Endothelial cell (in vitro differentiated cells): ENCODE data around the gene IL21R. TPM values are rescaled to one million over a fixed set of nuclear protein-coding genes. Genes with fewer than 3 reads are reported as not detected.
A peak's percentile ranks its signal among the peaks of the same experiment; 100 is the strongest.
"Not testable (repeated sequence)": the region's sequence is repeated elsewhere in the genome, so short reads cannot be mapped to it uniquely, and the experiment has no call there.

ENCODE experiments used
- DNase-seq: peaks from one replicate; pipeline ENCODE4 v3.0.0; 2021; ENCODE audit warnings: low spot score
- H3K27ac Mint-ChIP-seq: one replicate; pipeline ENCODE4 v1.8.0; 2021; ENCODE audit warnings: mixed read lengths, inconsistent platforms; ENCODE audit not compliant: unreplicated experiment
- H3K27me3 Mint-ChIP-seq: one replicate; pipeline ENCODE4 v1.8.0; 2021; ENCODE audit warnings: mild to moderate bottlenecking, moderate library complexity, mixed read lengths, inconsistent platforms; ENCODE audit not compliant: unreplicated experiment
- H3K36me3 Mint-ChIP-seq: one replicate; pipeline ENCODE4 v1.8.0; 2021; ENCODE audit warnings: mild to moderate bottlenecking, low read depth, mixed read lengths, inconsistent platforms; ENCODE audit not compliant: unreplicated experiment
- H3K4me1 Mint-ChIP-seq: one replicate; pipeline ENCODE4 v1.8.0; 2021; ENCODE audit warnings: mild to moderate bottlenecking, mixed read lengths, inconsistent platforms; ENCODE audit not compliant: unreplicated experiment
- H3K4me3 Mint-ChIP-seq: one replicate; pipeline ENCODE4 v1.8.0; 2021; ENCODE audit warnings: mild to moderate bottlenecking, mixed read lengths, inconsistent platforms; ENCODE audit not compliant: unreplicated experiment
- H3K9me3 Mint-ChIP-seq: one replicate; pipeline ENCODE4 v1.8.0; 2021; ENCODE audit warnings: mixed read lengths, inconsistent platforms; ENCODE audit not compliant: unreplicated experiment
- CTCF ChIP-seq: fragments of 200-600 bp; sonication (generic); IDR thresholded peaks from one replicate; pipeline ENCODE4 v1.5.0; 2021; ENCODE audit warnings: antibody characterized with exemption; ENCODE audit not compliant: unreplicated experiment
- total RNA-seq: library from RNA; stranded (reverse); fragmentation: NEBNext Ultra II Directional; extraction: Animal tissue kit (Norgen Biotek cat#: 25700); gene quantifications from one replicate; pipeline ENCODE4 v1.2.1, GENCODE V29; 2021; ENCODE audit not compliant: unreplicated experiment

The IL21R gene
- total RNA-seq, 1 donor from 2014 or later = not detected

- H3K27me3 Mint-ChIP-seq = peaks cover 9% of the 10 kb centered on the region
- no peak for TF ChIP-seq CTCF
- peaks cover 6% of the 10 kb centered on the region for H3K36me3 Mint-ChIP-seq
- H3K4me1 Mint-ChIP-seq = peaks cover 30% of the 10 kb centered on the region
- H3K9me3 Mint-ChIP-seq = no peaks in the 10 kb centered on the region
- no peak overlapping the region for H3K4me3 Mint-ChIP-seq
- no peak for DNase-seq
- no peak overlapping the region for H3K27ac Mint-ChIP-seq
Measured at GRCh38 chr16:27452569-27453493, 50.9 kb downstream of the IL21R start.

- no peaks in the 10 kb centered on the region for H3K9me3 Mint-ChIP-seq
- no peak overlapping the region for H3K27ac Mint-ChIP-seq
- peaks cover 9% of the 10 kb centered on the region for H3K27me3 Mint-ChIP-seq
- DNase-seq = no peak
- TF ChIP-seq CTCF = no peak
- H3K4me3 Mint-ChIP-seq = no peak overlapping the region
- H3K36me3 Mint-ChIP-seq = peaks cover 3% of the 10 kb centered on the region
- peaks cover 30% of the 10 kb centered on the region for H3K4me1 Mint-ChIP-seq
Measured at GRCh38 chr16:27453494-27453825, 51.5 kb downstream of the IL21R start.

GRCh38 chr16:27455700-27456099, 53.7 kb downstream of the IL21R start:
- H3K27me3 Mint-ChIP-seq = peaks cover 9% of the 10 kb centered on the region
- peak overlapping the region; percentile 85 for H3K27ac Mint-ChIP-seq
- H3K4me3 Mint-ChIP-seq = no peak overlapping the region
- H3K9me3 Mint-ChIP-seq = no peaks in the 10 kb centered on the region
- no peak for TF ChIP-seq CTCF
- peaks cover 33% of the 10 kb centered on the region for H3K4me1 Mint-ChIP-seq
- H3K36me3 Mint-ChIP-seq = peaks cover 9% of the 10 kb centered on the region
- DNase-seq = peak; percentile 31

- H3K36me3 Mint-ChIP-seq, H3K4me3 Mint-ChIP-seq, H3K9me3 Mint-ChIP-seq, DNase-seq, H3K27ac Mint-ChIP-seq, H3K27me3 Mint-ChIP-seq: not testable (repeated sequence)
- peaks cover 33% of the 10 kb centered on the region for H3K4me1 Mint-ChIP-seq
Measured at GRCh38 chr16:27457605-27457900, 55.6 kb downstream of the IL21R start.

- H3K27ac Mint-ChIP-seq = peak overlapping the region; percentile 57
- H3K9me3 Mint-ChIP-seq = no peaks in the 10 kb centered on the region
- peaks cover 7% of the 10 kb centered on the region for H3K36me3 Mint-ChIP-seq
- no peak for TF ChIP-seq CTCF
- peaks cover 33% of the 10 kb centered on the region for H3K4me1 Mint-ChIP-seq
- no peak for DNase-seq
- no peak overlapping the region for H3K4me3 Mint-ChIP-seq
- H3K27me3 Mint-ChIP-seq = peaks cover 6% of the 10 kb centered on the region
Measured at GRCh38 chr16:27458258-27458657, 56.3 kb downstream of the IL21R start.
